Measurements from ENCODE around the gene NPAS2. TPM values are rescaled to one million over a fixed set of nuclear protein-coding genes. Genes with fewer than 3 reads are reported as not detected.

Gene NPAS2
- total RNA-seq, 2 experiments from 2014 or later = 5.5 to 6.2 TPM

DNA sequence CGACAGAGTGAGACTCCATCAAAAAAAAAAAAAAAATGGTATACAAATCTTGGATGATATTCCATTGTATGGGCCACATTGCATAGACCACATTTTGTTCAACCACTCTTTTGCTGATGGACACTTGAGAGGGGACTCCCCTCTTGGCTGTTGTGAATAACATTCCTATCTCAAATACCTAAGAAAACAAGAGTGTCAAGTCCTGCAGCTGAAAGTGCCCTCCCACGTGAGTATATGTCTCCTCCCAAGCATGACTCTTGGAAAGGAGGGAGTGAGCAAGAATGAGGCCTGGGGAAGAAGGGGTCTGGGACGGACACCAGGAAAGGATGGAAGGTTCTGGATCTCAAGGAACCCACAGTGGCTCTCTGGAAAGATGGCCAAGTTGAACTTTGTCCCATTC lies 36.0 kb upstream of the NPAS2 start:
- ATAC-seq = no peak
- Mint-ChIP-seq H3K36me3 (ENCODE audit: low read depth) (no peaks in the 10 kb centered on the region), H3K4me3 (no peak overlapping the region), H3K9me3 (ENCODE audit: insufficient read depth) (no peaks in the 10 kb centered on the region), H3K27ac (no peak overlapping the region), H3K27me3 (ENCODE audit: low read depth) (no peaks in the 10 kb centered on the region), H3K4me1 (ENCODE audit: low read depth) (peaks cover 4% of the 10 kb centered on the region)
- DNase-seq = no peak
- ChIA-PET CTCF (no interaction called here), POLR2A (no interaction called here)

DNA sequence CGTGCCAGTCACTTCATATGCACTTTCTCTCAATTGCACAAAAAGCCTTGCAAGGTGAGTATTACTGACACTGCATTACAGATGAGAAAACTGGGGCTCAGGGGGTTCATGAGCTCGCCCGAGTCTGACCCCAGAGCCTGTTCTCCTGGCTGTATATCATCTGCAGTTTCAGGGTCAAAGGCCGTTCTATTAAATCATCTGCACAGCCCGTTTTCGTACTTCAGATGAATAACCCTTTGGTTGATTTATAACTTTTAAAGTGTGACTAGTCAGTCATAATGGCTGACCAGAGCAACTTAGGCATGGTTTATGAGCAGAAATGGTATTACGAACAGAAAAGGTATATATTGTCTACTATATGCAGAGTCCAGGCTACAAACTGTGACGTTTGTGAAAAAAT lies 35.3 kb upstream of the NPAS2 start:
- ChIA-PET POLR2A (no interaction called here), CTCF (no interaction called here)
- DNase-seq = no peak
- H3K9me3 Mint-ChIP-seq (ENCODE audit: insufficient read depth) = no peaks in the 10 kb centered on the region
- no peak overlapping the region for H3K27ac Mint-ChIP-seq
- ATAC-seq = no peak
- H3K4me1 Mint-ChIP-seq (ENCODE audit: low read depth) = peaks cover 5% of the 10 kb centered on the region
- H3K27me3 Mint-ChIP-seq (ENCODE audit: low read depth) = no peaks in the 10 kb centered on the region
- H3K36me3 Mint-ChIP-seq (ENCODE audit: low read depth) = no peaks in the 10 kb centered on the region
- no peak overlapping the region for H3K4me3 Mint-ChIP-seq

DNA sequence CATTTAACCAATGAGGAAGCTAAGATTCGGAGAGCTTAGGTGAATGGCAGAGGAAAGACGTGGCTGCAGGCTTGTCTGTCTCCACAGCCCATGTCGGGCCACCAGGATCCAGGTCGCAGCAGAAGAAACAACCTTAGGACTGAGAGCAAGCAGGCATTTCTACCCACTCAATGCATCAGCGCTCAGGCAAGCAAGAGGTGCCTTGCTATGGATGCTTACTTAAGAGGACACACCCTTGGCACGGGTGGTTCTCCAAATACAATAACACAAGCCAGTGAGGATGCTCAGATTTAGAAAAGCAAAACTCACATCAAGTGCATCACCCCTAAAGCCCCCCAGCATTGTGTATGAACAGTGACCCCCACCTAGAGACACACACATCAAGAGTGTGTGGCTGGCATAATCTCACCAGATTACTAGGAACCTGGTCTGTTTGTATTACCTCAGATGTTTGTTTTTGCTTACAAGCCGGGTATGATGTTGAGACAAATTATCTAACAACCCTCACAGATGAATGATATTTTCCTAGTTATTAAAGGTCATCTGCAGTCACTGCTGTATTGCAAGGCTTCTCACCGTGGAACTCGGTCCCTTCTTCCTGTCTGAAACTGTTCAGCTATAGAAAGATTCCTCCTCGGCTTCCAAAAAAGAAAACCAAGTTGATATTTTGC lies 34.2 kb upstream of the NPAS2 start:
- POLR2A ChIA-PET = no interaction called here
- no peak for DNase-seq
- peaks cover 5% of the 10 kb centered on the region for H3K4me1 Mint-ChIP-seq (ENCODE audit: low read depth)
- CTCF ChIA-PET = no interaction called here
- H3K27ac Mint-ChIP-seq = no peak overlapping the region
- H3K36me3 Mint-ChIP-seq (ENCODE audit: low read depth) = no peaks in the 10 kb centered on the region
- no peak overlapping the region for H3K4me3 Mint-ChIP-seq
- H3K9me3 Mint-ChIP-seq (ENCODE audit: insufficient read depth) = no peaks in the 10 kb centered on the region
- no peaks in the 10 kb centered on the region for H3K27me3 Mint-ChIP-seq (ENCODE audit: low read depth)
- no peak for ATAC-seq

DNA sequence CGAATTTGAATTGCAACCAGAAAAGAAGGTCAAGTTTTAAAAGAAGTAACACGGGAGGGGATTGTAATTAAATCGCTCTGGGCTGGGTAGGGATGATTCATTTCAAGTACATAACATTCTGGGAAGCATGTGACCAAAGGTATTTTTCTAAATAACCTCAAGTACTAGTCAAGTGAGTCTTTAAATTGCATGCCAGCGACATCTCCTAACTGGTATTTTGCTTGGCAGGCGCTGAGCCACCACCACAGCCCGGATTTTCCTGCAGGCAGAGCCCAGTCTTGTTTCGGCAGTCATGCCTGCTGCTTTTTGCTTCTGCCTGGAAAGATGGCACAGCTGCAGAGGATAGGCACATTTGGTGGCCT lies 33.7 kb upstream of the NPAS2 start:
- Mint-ChIP-seq H3K9me3 (ENCODE audit: insufficient read depth) (no peaks in the 10 kb centered on the region), H3K27ac (no peak overlapping the region), H3K27me3 (ENCODE audit: low read depth) (no peaks in the 10 kb centered on the region), H3K36me3 (ENCODE audit: low read depth) (no peaks in the 10 kb centered on the region), H3K4me1 (ENCODE audit: low read depth) (peaks cover 5% of the 10 kb centered on the region), H3K4me3 (no peak overlapping the region)
- ChIA-PET CTCF (no interaction called here), POLR2A (no interaction called here)
- ATAC-seq (no peak), DNase-seq (no peak)

DNA sequence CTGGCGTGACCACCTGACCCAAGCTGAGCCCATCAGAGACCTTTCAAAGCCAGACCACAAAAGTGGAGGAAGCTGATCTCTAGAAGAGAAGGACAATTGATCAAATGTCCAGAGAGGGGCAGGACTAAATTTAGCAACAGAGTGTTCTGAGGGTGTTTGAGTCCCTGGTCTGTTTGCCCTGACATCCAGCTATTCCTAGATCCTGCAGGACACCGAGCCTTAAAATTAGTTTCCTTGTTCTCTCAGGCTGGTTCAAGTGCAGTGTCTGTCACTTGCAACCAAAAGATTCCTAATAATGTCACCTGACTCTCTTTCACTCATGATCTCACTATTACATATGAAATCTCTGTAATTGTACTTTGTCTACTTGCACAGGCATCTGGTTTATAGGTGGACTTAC lies 33.0 kb upstream of the NPAS2 start:
- peaks cover 2% of the 10 kb centered on the region for H3K27me3 Mint-ChIP-seq (ENCODE audit: low read depth)
- ChIA-PET CTCF (no interaction called here), POLR2A (no interaction called here)
- peaks cover 5% of the 10 kb centered on the region for H3K4me1 Mint-ChIP-seq (ENCODE audit: low read depth)
- ATAC-seq (no peak), DNase-seq (no peak)
- H3K27ac Mint-ChIP-seq = no peak overlapping the region
- H3K9me3 Mint-ChIP-seq (ENCODE audit: insufficient read depth) = no peaks in the 10 kb centered on the region
- no peaks in the 10 kb centered on the region for H3K36me3 Mint-ChIP-seq (ENCODE audit: low read depth)
- no peak overlapping the region for H3K4me3 Mint-ChIP-seq

DNA sequence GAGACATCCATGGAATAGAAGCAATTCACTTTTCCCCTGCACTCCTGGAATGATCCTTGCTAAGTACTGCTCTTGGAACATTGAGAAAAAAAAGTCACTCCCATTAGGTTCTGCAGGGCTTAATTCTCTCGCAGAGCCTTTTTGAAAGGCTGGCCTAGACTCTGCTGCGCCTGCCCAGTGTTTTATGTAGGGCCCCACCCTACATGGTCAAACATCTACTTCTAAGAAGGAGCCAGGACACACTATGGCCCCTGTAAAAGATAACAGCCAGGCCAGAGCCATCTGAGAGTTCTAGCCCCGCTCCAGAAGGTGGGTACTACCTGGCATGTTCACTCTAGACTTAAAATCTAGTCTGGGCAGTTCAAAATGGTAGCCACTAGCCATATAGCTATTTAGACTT lies 30.6 kb upstream of the NPAS2 start:
- no peak for ATAC-seq
- Mint-ChIP-seq H3K27me3 (ENCODE audit: low read depth) (peaks cover 2% of the 10 kb centered on the region), H3K36me3 (ENCODE audit: low read depth) (no peaks in the 10 kb centered on the region), H3K27ac (no peak overlapping the region), H3K4me3 (no peak overlapping the region), H3K9me3 (ENCODE audit: insufficient read depth) (no peaks in the 10 kb centered on the region), H3K4me1 (ENCODE audit: low read depth) (peaks cover 5% of the 10 kb centered on the region)
- CTCF ChIA-PET = no interaction called here
- DNase-seq = no peak
- POLR2A ChIA-PET = no interaction called here

DNA sequence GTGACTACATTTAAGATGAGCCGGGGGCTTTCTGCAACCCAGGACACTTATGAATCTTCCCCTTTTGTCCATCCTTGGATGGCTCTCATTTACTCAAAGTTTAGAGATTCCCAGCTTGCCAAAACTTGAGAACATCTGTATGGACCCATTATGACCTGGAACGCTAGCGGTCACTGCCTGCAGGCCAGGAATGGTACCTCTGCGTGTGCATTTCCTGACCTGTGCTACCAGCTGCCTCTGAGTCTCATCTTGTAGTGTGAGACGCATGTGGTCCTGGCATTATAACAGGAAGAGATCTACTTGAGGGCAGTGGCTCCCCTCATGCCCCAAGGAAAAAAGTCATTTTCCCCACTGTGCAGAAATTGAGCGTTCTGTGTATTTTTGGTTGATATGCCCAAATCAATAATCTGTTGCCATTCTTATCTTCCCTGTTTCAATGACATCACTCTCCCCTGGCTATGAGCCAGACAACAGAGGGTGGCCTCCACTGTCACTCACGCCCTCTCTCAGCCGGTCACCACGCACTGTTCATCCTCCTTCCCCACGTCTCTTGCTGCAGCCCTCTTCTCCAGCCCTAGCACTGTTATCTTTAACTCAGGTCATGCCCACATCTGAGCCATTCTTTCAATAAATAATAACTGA lies 28.5 kb upstream of the NPAS2 start:
- DNase-seq (no peak), ATAC-seq (no peak)
- Mint-ChIP-seq H3K9me3 (ENCODE audit: insufficient read depth) (no peaks in the 10 kb centered on the region), H3K4me3 (no peak overlapping the region), H3K27me3 (ENCODE audit: low read depth) (peaks cover 2% of the 10 kb centered on the region), H3K4me1 (ENCODE audit: low read depth) (peaks cover 5% of the 10 kb centered on the region), H3K27ac (no peak overlapping the region), H3K36me3 (ENCODE audit: low read depth) (no peaks in the 10 kb centered on the region)
- ChIA-PET POLR2A (no interaction called here), CTCF (no interaction called here)

DNA sequence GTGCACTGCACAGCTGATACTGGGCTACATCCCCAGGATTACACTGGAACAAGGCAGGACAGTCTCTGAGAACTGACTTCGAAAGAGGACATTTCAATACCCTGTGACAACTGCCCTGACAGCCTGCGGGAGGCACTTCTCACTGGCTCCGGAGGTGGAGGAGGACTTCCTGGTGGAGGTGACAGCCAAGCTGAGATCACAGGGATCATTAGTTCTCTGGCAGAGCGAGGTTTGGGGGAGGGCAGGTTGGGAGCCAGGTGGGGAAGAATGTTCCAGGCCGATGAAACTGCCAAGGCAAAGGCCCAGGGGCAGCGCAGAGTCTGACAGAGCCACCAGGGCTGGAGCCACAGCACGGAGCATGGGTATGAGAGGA lies 28.0 kb upstream of the NPAS2 start:
- POLR2A ChIA-PET = no interaction called here
- H3K9me3 Mint-ChIP-seq (ENCODE audit: insufficient read depth) = no peaks in the 10 kb centered on the region
- no peak for DNase-seq
- CTCF ChIA-PET = no interaction called here
- H3K36me3 Mint-ChIP-seq (ENCODE audit: low read depth) = no peaks in the 10 kb centered on the region
- ATAC-seq = no peak
- peaks cover 5% of the 10 kb centered on the region for H3K4me1 Mint-ChIP-seq (ENCODE audit: low read depth)
- no peak overlapping the region for H3K27ac Mint-ChIP-seq
- H3K27me3 Mint-ChIP-seq (ENCODE audit: low read depth) = peaks cover 5% of the 10 kb centered on the region
- no peak overlapping the region for H3K4me3 Mint-ChIP-seq

DNA sequence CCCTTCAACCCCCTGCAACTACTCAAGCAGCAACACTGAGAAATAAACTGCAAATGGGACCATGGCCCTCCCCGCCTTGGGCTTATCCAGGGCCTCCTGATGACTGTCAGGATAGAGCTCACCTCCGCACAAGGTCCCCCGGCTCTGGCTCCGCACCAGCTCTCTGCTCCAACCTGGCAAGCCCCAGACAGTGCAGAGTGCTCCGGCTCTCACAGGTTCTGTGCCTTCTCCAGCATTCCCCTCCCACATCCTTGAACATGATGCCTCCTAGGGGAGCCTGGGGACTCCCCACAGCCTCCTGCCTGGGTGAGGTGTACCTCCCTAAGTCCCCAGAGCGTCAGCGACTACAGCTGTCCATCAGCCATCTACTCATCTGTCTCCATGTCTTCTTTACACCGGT lies 26.7 kb upstream of the NPAS2 start:
- Mint-ChIP-seq H3K4me3 (no peak overlapping the region), H3K36me3 (ENCODE audit: low read depth) (no peaks in the 10 kb centered on the region), H3K9me3 (ENCODE audit: insufficient read depth) (no peaks in the 10 kb centered on the region), H3K27ac (no peak overlapping the region), H3K27me3 (ENCODE audit: low read depth) (peaks cover 5% of the 10 kb centered on the region), H3K4me1 (ENCODE audit: low read depth) (peaks cover 5% of the 10 kb centered on the region)
- ATAC-seq (no peak), DNase-seq (no peak)
- CTCF ChIA-PET = no interaction called here
- POLR2A ChIA-PET = no interaction called here

DNA sequence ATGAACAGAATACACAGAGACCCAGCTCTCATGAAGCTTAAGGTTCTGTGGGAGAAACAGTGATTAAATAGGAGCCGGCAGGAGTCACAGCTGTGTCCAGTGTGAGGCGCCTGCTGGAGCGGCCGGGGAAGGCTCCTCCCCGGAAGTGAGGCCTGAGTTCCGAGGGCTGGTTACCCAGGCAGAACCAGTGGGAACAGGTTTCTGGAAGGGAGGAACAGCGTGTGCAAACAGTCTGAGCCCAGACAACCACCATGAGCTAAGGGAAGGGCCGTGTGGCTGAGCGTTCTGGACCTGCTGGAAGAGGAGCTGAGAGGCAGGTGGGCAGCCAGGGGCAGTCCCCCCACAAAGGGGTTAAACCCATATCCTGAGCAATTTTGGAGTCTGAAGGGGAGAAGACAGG lies 26.0 kb upstream of the NPAS2 start:
- no peak overlapping the region for H3K27ac Mint-ChIP-seq
- no peak for ATAC-seq
- H3K36me3 Mint-ChIP-seq (ENCODE audit: low read depth) = no peaks in the 10 kb centered on the region

DNA sequence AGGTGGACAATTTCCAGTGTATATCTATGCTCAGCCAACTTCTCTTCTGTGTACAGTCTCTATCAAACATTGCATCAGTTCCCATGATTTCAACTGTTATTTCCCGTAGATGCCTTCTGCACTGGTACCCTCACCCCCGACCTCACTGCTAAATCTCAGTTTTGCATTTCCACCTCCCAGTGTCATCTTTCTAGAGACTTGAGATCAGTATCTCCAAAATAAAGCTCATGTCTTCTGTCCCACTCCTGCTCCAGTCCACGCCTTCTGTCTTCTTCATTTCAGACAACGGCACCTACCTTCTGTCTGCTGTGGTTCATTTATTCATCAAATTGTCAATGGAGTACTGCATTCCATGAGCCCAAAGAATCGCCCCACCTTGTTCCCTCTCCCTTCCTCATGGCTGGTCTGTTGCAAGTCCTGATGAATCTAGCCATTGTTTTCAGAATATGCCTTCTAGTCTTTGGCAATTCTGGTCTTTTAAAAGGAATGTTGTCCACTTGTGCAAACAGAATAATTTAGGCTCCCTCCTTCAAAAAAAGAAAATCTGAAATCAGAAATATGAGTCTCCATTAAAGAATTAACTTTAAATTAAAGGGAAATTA lies 23.3 kb upstream of the NPAS2 start:
- peaks cover 7% of the 10 kb centered on the region for H3K27me3 Mint-ChIP-seq (ENCODE audit: low read depth)
- no peaks in the 10 kb centered on the region for H3K9me3 Mint-ChIP-seq (ENCODE audit: insufficient read depth)
- no peak overlapping the region for H3K27ac Mint-ChIP-seq
- ATAC-seq = no peak
- H3K4me3 Mint-ChIP-seq = no peak overlapping the region
- ChIA-PET POLR2A (no interaction called here), CTCF (no interaction called here)
- H3K4me1 Mint-ChIP-seq (ENCODE audit: low read depth) = no peaks in the 10 kb centered on the region
- no peak for DNase-seq
- no peaks in the 10 kb centered on the region for H3K36me3 Mint-ChIP-seq (ENCODE audit: low read depth)

More for the DNA sequence above, 26.0 kb upstream of the NPAS2 start:
- Mint-ChIP-seq H3K4me1 (ENCODE audit: low read depth) (peaks cover 2% of the 10 kb centered on the region), H3K9me3 (ENCODE audit: insufficient read depth) (no peaks in the 10 kb centered on the region), H3K4me3 (no peak overlapping the region), H3K27me3 (ENCODE audit: low read depth) (peaks cover 5% of the 10 kb centered on the region)
- no peak for DNase-seq
- CTCF ChIA-PET = no interaction called here
- POLR2A ChIA-PET = no interaction called here

DNA sequence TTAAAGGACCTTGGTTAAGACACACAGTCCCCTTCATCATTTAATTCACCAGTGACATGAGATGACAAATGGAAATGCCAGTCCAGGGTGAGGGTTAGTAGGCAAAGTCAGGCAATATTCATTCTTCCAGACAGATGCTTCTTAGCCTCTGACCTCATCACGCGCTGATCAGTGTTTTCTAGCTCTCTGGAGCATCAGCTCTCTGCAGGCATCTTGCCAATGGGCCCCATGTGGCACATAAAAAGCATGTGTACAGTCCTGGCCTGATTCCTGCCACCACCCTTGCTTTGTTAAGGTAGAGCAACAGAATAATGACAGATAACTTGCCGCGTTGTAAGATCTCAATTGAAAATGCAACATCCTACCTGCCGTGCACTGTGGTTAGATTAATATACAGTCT lies 20.3 kb upstream of the NPAS2 start:
- ATAC-seq = no peak
- Mint-ChIP-seq H3K27me3 (ENCODE audit: low read depth) (peaks cover 8% of the 10 kb centered on the region), H3K4me1 (ENCODE audit: low read depth) (no peaks in the 10 kb centered on the region), H3K27ac (no peak overlapping the region), H3K36me3 (ENCODE audit: low read depth) (no peaks in the 10 kb centered on the region), H3K4me3 (no peak overlapping the region), H3K9me3 (ENCODE audit: insufficient read depth) (no peaks in the 10 kb centered on the region)
- POLR2A ChIA-PET = no interaction called here
- DNase-seq = no peak
- CTCF ChIA-PET = interaction anchor here (1.0 kb wide), 1 partner anchor 192 kb away, joined by 4 read pairs; no protein-coding TSS in a partner anchor

DNA sequence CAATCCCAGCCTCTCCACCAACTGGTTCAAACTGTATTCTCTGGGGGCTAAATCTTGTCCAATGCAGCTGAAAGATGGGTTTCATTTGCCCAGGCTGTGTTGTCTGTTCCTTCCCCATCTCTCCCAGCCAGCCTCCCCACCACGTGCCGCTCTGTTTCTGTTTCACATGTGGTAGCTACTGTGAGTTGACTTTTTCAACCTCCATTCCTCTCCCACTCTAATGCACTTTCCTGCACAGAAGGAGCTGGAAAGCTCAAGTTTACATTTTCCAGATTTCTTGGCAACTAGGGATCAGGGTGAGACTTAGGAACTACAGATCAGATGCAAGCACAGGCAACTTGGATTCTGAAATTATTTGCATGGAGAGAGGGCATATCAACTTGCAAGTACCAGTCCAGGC lies 19.0 kb upstream of the NPAS2 start:
- ATAC-seq (no peak), DNase-seq (no peak)
- Mint-ChIP-seq H3K4me3 (no peak overlapping the region), H3K36me3 (ENCODE audit: low read depth) (no peaks in the 10 kb centered on the region), H3K27ac (no peak overlapping the region), H3K9me3 (ENCODE audit: insufficient read depth) (no peaks in the 10 kb centered on the region), H3K4me1 (ENCODE audit: low read depth) (no peaks in the 10 kb centered on the region), H3K27me3 (ENCODE audit: low read depth) (peaks cover 11% of the 10 kb centered on the region)
- POLR2A ChIA-PET = no interaction called here
- CTCF ChIA-PET = interaction anchor here (0.9 kb wide), 1 partner anchor 20 kb away, joined by 3 read pairs; no protein-coding TSS in a partner anchor
